GM12878 (cell line): ENCODE measurements around the gene SEPTIN11. TPM values are rescaled to one million over a fixed set of nuclear protein-coding genes. Genes with fewer than 3 reads are reported as not detected.

Experiments
- ATAC-seq: fragments of 200-7000 bp; cut with Tn5 transposase; 3 replicates; pipeline ENCODE4 v1.9.1; 2020; ENCODE audit warnings: mild to moderate bottlenecking, moderate library complexity
- BruUV-seq: library from RNA; stranded (reverse); fragments of 400-500 nt; replicated peaks from 2 replicates; lab custom pipeline; 2021; lab: Mats Ljungman, UMichigan
- CTCF ChIA-PET: fragments of 300-600 bp; sonication (Branson Sonifier 250); formaldehyde crosslinking; extraction: SDS; loops from one replicate; lab custom pipeline; 2021; ENCODE audit warnings: inconsistent platforms; lab: Yijun Ruan, JAX
- POLR2A ChIA-PET: fragments of 350-600 bp; formaldehyde crosslinking; extraction: SDS; loops from one replicate; lab custom pipeline; 2021; ENCODE audit warnings: inconsistent platforms; lab: Charles Lee
- RAD21 ChIA-PET: fragments of 300-600 bp; sonication (Branson Sonifier 250); formaldehyde crosslinking; loops from one replicate; lab custom pipeline; 2023; ENCODE audit warnings: antibody characterized with exemption; ENCODE audit not compliant: unreplicated experiment; lab: Charles Lee
- SMC1A ChIA-PET: fragments of 300-600 bp; sonication (Branson Sonifier 250); formaldehyde crosslinking; loops from one replicate; lab custom pipeline; 2023; ENCODE audit not compliant: unreplicated experiment, uncharacterized antibody; lab: Charles Lee
- DNase-seq: peaks from one replicate; pipeline ENCODE4 v3.0.0-alpha.2; 2011; ENCODE audit warnings: low read depth, low spot score
- FAIRE-seq: peaks from 3 replicates; lab custom pipeline; 2011; peaks lifted over from hg19 to GRCh38; lab: Jason Lieb, UNC
- H2AFZ ChIP-seq: 2 replicates; pipeline ENCODE4 v1.6.0; 2011; ENCODE audit warnings: low read depth, low read length, control low read depth; ENCODE audit not compliant: control insufficient read depth
- H3K27ac ChIP-seq: 2 replicates; pipeline ENCODE4 v1.5.1; 2011; ENCODE audit warnings: control low read depth; ENCODE audit not compliant: control insufficient read depth, insufficient read depth
- H3K27me3 ChIP-seq, 2 experiments: replicated peaks in 1 of 2; 2 replicates each; pipeline versions ENCODE4 v1.6.0 to v1.6.1; 2011; ENCODE audit warnings: low read length in 1 of 2; ENCODE audit not compliant: control insufficient read depth in 2 of 2, insufficient read depth in 2 of 2
- H3K36me3 ChIP-seq, 2 experiments: 2 replicates each; pipeline ENCODE4 v1.5.1; 2011; ENCODE audit warnings: low read length in 1 of 2; ENCODE audit not compliant: control insufficient read depth in 2 of 2, insufficient read depth in 2 of 2
- H3K4me1 ChIP-seq: 2 replicates; pipeline ENCODE4 v1.6.1; 2011; ENCODE audit warnings: mild to moderate bottlenecking, low read length, moderate library complexity, mixed read lengths; ENCODE audit not compliant: control insufficient read depth, insufficient read depth
- H3K4me2 ChIP-seq: 2 replicates; pipeline ENCODE4 v1.6.0; 2011; ENCODE audit warnings: control low read depth; ENCODE audit not compliant: control insufficient read depth, insufficient read depth
- H3K4me3 ChIP-seq: fragments of 200-600 bp; sonication (generic); 2 replicates; pipeline ENCODE4 v1.5.1; 2016
- H3K79me2 ChIP-seq: 2 replicates; pipeline ENCODE4 v1.6.0; 2011; ENCODE audit warnings: low read length; ENCODE audit not compliant: control insufficient read depth, insufficient read depth
- H3K9ac ChIP-seq: 2 replicates; pipeline ENCODE4 v1.8.0; 2011; ENCODE audit warnings: low read length, control low read depth, mixed read lengths; ENCODE audit not compliant: control insufficient read depth, insufficient read depth
- H3K9me3 ChIP-seq: replicated peaks from 3 replicates; pipeline ENCODE4 v1.5.1; 2011; ENCODE audit warnings: mild to moderate bottlenecking, low read length; ENCODE audit not compliant: control insufficient read depth, insufficient read depth
- H4K20me1 ChIP-seq: 2 replicates; pipeline ENCODE4 v1.6.0; 2011; ENCODE audit not compliant: control insufficient read depth, insufficient read depth
- ETV6 ChIP-seq, 2 experiments: fragments of 450-650 bp in 1 of 2; IDR thresholded peaks in 1 of 2; conservative IDR thresholded peaks in 1 of 2; 2 replicates each; pipeline ENCODE4 v1.6.1; 2014; ENCODE audit warnings: antibody characterized with exemption in 1 of 2, borderline replicate concordance in 1 of 2, low read depth in 1 of 2, mild to moderate bottlenecking in 1 of 2, moderate library complexity in 1 of 2
- FOS ChIP-seq: IDR thresholded peaks from 3 replicates; pipeline ENCODE4 v1.6.1; 2011; ENCODE audit warnings: borderline replicate concordance; ENCODE audit not compliant: insufficient read length; ENCODE audit errors: extremely low read depth
- KDM1A ChIP-seq: fragments of 200-600 bp; sonication (generic); IDR thresholded peaks from 2 replicates; pipeline ENCODE4 v1.6.1; 2016; ENCODE audit warnings: borderline replicate concordance
- MXI1 ChIP-seq: fragments of 150-350 bp; IDR thresholded peaks from 2 replicates; pipeline ENCODE4 v1.6.1; 2011; ENCODE audit warnings: low read depth, mild to moderate bottlenecking, inconsistent platforms, low read length, improper control_type of control experiment
- PBX3 ChIP-seq: IDR thresholded peaks from 2 replicates; pipeline ENCODE4 v1.6.1; 2011; ENCODE audit warnings: mild to moderate bottlenecking, low read depth, low read length, moderate library complexity; ENCODE audit not compliant: insufficient replicate concordance
- PRDM15 ChIP-seq: fragments of 450-650 bp; formaldehyde crosslinking; IDR thresholded peaks from 2 replicates; pipeline ENCODE4 v1.4.0; 2020; ENCODE audit warnings: mild to moderate bottlenecking, moderate library complexity
- RB1 ChIP-seq: fragments of 450-650 bp; formaldehyde crosslinking; IDR thresholded peaks from 2 replicates; pipeline ENCODE4 v1.6.1; 2017; ENCODE audit warnings: mild to moderate bottlenecking, borderline replicate concordance
- RUNX3 ChIP-seq: IDR thresholded peaks from 2 replicates; pipeline ENCODE4 v1.6.1; 2012; ENCODE audit warnings: low read length, inconsistent platforms
- STAT1 ChIP-seq: fragments of 450-650 bp; conservative IDR thresholded peaks from 2 replicates; pipeline ENCODE4 v1.6.1; 2014; ENCODE audit warnings: antibody characterized with exemption, mild to moderate bottlenecking
- TAF1 ChIP-seq: IDR thresholded peaks from 2 replicates; pipeline ENCODE4 v1.6.1; 2011; ENCODE audit warnings: mild to moderate bottlenecking, low read depth, low read length, borderline replicate concordance
- ZNF384 ChIP-seq: IDR thresholded peaks from 2 replicates; pipeline ENCODE4 v1.6.1; 2012; ENCODE audit warnings: low read depth, mild to moderate bottlenecking, low read length, improper control_type of control experiment, borderline replicate concordance
- WGBS: methylation state at CpG from one replicate; pipeline ENCODE4 v1.1.6; 2016; ENCODE audit warnings: low lambda C conversion rate; ENCODE audit not compliant: insufficient replicate concordance, insufficient coverage; ENCODE audit errors: missing lambda C conversion rate; 5-methylcytosine and 5-hydroxymethylcytosine counted together
- in situ Hi-C: fragments of 300-500 bp; cut with MboI; formaldehyde crosslinking; loops from 9 replicates; pipeline ENCODE4 v1.14.3; 2018; ENCODE audit warnings: mixed read lengths
- intact Hi-C: fragments of 100-400 bp; cut with micrococcal nuclease; formaldehyde crosslinking; loops from one replicate; pipeline ENCODE4 v1.14.2; 2022; ENCODE audit not compliant: unreplicated experiment
- polyA plus RNA-seq, 11 experiments: library from polyadenylated mRNA; depleted of rRNA in 4 of 11; unstranded in 6 of 11; stranded (reverse) in 5 of 11; fragments of >200 nt; fragmentation: Nextera tagmentation in 4 of 11; fragmentation: Illumina TruSeq in 1 of 11; extraction: Ambion mirVana in 4 of 11; extraction: Trizol in 1 of 11; gene quantifications; 1 replicate in 1 of 11; 2 replicates in 10 of 11; pipeline versions ENCODE4 v1.2.1 to v1.2.3, GENCODE V29; 2011 to 2016; ENCODE audit warnings: inconsistent platforms in 2 of 11, missing spikeins in 2 of 11, low read depth in 1 of 11
- total RNA-seq, 4 experiments: library from RNA; depleted of rRNA in 3 of 4; stranded (reverse); fragments of >200 nt in 3 of 4; fragmentation: Illumina TruSeq in 1 of 4; extraction: Trizol in 1 of 4; gene quantifications; 2 replicates each; pipeline versions ENCODE4 v1.2.1 to v1.2.3, GENCODE V29; 2013 to 2021
- TF ChIP-seq, protein P1 (sequence below): fragments of 450-650 bp; IDR thresholded peaks from 2 replicates; pipeline ENCODE4 v1.6.1; 2017; ENCODE audit warnings: borderline replicate concordance
- TF ChIP-seq, protein P2 (sequence below): IDR thresholded peaks from 2 replicates; pipeline ENCODE4 v1.6.1; 2012; ENCODE audit warnings: mild to moderate bottlenecking, low read depth, low read length

SEPTIN11 gene
- total and polyA plus RNA-seq, 10 of the 15 experiments (the other 5 are each of a cell fraction or from before 2014, with no cell fraction given) = 24.7 to 160 (median 91.3) TPM

GRCh38 chr4:76995776-76996175 lies 46.2 kb downstream of the SEPTIN11 start:
- peaks cover 34% of the 10 kb centered on the region for H3K4me1 ChIP-seq
- FAIRE-seq = no peak
- H2AFZ ChIP-seq = no peak overlapping the region
- WGBS = 90% methylated on average over 1 of the region's 1 CpG
- POLR2A ChIA-PET = interaction anchor here (0.6 to 3.7 kb wide), 9 partner anchors 10 to 160 kb away, joined by 3 to 23 read pairs (median 4); no protein-coding TSS in a partner anchor
- H3K4me2 ChIP-seq = peak overlapping the region; percentile 35; the same call in 1 of the 2 replicates
- no TSS peak for BruUV-seq
- CTCF ChIA-PET = interaction anchor here (0.6 to 5.2 kb wide), 12 partner anchors 8 to 1603 kb away, joined by 3 to 30 read pairs (median 4); no protein-coding TSS in a partner anchor
- ATAC-seq = no peak
- RAD21 ChIA-PET = interaction anchor here (0.8 to 3.6 kb wide), 7 partner anchors 11 to 49 kb away, joined by 3 to 17 read pairs (median 9); partner anchors contain the start of gene SEPTIN11
- in situ Hi-C loops (no loop called here), intact Hi-C loops (loop anchor here (2.0 kb wide), 1 partner anchor 47 kb away; the partner anchor contains the start of gene SEPTIN11)
- peaks cover 34% of the 10 kb centered on the region for H3K79me2 ChIP-seq
- SMC1A ChIA-PET = interaction anchor here (0.6 to 7.3 kb wide), 16 partner anchors 9 to 568 kb away, joined by 3 to 58 read pairs (median 6); no protein-coding TSS in a partner anchor
- no peak for DNase-seq
- peak overlapping the region; percentile 47 for H3K27ac ChIP-seq
- no peak overlapping the region for H3K9ac ChIP-seq
- H4K20me1 ChIP-seq = no peaks in the 10 kb centered on the region
- no peak overlapping the region for H3K4me3 ChIP-seq
- no peaks in the 10 kb centered on the region for H3K27me3 ChIP-seq
- H3K36me3 ChIP-seq = peaks cover 4 to 15% of the 10 kb centered on the region in 2 experiments
- H3K9me3 ChIP-seq = no peaks in the 10 kb centered on the region
- TF ChIP-seq MXI1 (no peak), ZNF384 (no peak), ETV6 (conservative IDR thresholded peaks at IDR 0.05 in 1 of 2, IDR thresholded peaks at IDR 0.05 in 1 of 2; ENCODE audit: borderline replicate concordance in 1 of 2, low read depth in 1 of 2) (no peak), RUNX3 (no peak), RB1 (no peak), TAF1 (no peak), STAT1 (no peak), KDM1A (no peak), PBX3 (no peak), FOS (no peak), PRDM15 (no peak)
- TF ChIP-seq, protein P1, sequence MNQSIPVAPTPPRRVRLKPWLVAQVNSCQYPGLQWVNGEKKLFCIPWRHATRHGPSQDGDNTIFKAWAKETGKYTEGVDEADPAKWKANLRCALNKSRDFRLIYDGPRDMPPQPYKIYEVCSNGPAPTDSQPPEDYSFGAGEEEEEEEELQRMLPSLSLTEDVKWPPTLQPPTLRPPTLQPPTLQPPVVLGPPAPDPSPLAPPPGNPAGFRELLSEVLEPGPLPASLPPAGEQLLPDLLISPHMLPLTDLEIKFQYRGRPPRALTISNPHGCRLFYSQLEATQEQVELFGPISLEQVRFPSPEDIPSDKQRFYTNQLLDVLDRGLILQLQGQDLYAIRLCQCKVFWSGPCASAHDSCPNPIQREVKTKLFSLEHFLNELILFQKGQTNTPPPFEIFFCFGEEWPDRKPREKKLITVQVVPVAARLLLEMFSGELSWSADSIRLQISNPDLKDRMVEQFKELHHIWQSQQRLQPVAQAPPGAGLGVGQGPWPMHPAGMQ = no peak
- TF ChIP-seq, protein P2, sequence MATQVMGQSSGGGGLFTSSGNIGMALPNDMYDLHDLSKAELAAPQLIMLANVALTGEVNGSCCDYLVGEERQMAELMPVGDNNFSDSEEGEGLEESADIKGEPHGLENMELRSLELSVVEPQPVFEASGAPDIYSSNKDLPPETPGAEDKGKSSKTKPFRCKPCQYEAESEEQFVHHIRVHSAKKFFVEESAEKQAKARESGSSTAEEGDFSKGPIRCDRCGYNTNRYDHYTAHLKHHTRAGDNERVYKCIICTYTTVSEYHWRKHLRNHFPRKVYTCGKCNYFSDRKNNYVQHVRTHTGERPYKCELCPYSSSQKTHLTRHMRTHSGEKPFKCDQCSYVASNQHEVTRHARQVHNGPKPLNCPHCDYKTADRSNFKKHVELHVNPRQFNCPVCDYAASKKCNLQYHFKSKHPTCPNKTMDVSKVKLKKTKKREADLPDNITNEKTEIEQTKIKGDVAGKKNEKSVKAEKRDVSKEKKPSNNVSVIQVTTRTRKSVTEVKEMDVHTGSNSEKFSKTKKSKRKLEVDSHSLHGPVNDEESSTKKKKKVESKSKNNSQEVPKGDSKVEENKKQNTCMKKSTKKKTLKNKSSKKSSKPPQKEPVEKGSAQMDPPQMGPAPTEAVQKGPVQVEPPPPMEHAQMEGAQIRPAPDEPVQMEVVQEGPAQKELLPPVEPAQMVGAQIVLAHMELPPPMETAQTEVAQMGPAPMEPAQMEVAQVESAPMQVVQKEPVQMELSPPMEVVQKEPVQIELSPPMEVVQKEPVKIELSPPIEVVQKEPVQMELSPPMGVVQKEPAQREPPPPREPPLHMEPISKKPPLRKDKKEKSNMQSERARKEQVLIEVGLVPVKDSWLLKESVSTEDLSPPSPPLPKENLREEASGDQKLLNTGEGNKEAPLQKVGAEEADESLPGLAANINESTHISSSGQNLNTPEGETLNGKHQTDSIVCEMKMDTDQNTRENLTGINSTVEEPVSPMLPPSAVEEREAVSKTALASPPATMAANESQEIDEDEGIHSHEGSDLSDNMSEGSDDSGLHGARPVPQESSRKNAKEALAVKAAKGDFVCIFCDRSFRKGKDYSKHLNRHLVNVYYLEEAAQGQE = no peak
